HG02943 (cell line): Measurements from ENCODE around the gene OR4D6.
"Not testable (repeated sequence)": the region's sequence is repeated elsewhere in the genome, so short reads cannot be mapped to it uniquely, and the experiment has no call there.

Experiments
- ATAC-seq: cut with Tn5 transposase; IDR thresholded peaks from one replicate; pipeline ENCODE4 v1.9.1; 2021; ENCODE audit warnings: mild to moderate bottlenecking, low read depth, moderate library complexity; ENCODE audit not compliant: unreplicated experiment

OR4D6 gene

GRCh38 chr11:59456661-59457060 is at the start of gene OR4D6:
TSS of gene OR4D6 (plus strand) at chr11:59456961. CDS start at chr11:59456961, 0 bp downstream.
- no peak for ATAC-seq

- no peak for ATAC-seq
Measured at GRCh38 chr11:59413646-59414045, 43.1 kb upstream of the OR4D6 start.

- ATAC-seq, result no peak
Measured at GRCh38 chr11:59415111-59415510, 41.6 kb upstream of the OR4D6 start.

DNA sequence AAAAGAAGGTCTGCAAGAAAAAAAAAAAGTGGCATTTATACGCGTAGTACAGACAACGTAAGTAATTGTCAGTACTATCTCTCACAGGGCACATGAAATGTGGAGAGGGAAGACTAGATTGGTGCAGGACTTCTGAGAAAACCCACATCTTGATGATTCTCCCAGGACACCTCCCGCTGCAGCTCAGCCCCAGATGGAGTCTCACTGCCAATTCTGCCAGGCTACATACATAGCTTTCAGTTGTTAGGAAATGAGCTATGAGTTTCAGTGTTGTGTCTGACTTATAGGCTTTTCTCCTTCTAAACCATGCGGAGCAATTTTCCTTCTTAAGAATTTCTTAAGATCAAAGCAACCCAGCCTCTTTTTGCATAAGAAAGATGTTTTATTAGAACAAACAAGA is 40.1 kb upstream of the OR4D6 start:
- ATAC-seq, result no peak

DNA sequence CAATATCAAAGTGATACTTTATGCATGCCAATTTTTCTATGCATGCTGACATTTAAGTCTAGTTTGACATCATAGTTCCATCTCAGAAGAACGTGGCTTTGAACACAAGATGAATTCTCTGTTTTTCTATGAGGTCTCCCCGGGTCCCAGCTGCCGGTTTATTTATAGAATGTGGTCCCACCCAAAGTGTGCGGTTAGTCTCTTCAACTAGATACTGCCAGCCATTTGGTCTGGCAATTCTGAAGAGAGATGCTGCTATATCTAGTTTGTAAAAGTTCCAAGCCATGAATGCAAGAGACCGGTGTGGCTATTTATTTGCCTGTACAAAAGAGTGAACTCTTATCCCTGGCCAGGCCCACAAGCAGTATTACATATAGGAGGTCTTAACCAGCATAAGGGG is 39.7 kb upstream of the OR4D6 start:
- ATAC-seq, result no peak

DNA sequence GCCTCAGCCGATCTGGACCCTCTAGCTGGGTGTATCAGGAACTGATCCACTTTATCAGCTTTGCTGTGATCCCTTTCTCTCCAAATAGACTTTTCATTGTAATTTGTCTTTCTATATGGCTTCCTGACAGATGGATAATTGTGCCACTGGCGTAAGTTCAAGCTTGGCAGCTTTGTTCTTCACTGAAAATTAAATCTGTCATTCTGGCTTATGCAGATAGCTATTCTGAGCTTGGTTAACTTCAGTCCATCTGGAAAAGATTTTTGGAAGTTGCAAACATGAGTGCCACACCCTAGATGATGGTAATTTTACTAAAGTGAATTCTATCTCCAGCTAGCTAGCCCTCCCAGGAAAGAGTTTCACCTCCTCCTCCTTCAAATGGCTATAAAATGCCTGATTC is 38.6 kb upstream of the OR4D6 start:
- ATAC-seq, result no peak

GRCh38 chr11:59423835-59424234 is 32.9 kb upstream of the OR4D6 start:
- ATAC-seq, result no peak

GRCh38 chr11:59425131-59425530 is 31.6 kb upstream of the OR4D6 start:
- ATAC-seq, result no peak

DNA sequence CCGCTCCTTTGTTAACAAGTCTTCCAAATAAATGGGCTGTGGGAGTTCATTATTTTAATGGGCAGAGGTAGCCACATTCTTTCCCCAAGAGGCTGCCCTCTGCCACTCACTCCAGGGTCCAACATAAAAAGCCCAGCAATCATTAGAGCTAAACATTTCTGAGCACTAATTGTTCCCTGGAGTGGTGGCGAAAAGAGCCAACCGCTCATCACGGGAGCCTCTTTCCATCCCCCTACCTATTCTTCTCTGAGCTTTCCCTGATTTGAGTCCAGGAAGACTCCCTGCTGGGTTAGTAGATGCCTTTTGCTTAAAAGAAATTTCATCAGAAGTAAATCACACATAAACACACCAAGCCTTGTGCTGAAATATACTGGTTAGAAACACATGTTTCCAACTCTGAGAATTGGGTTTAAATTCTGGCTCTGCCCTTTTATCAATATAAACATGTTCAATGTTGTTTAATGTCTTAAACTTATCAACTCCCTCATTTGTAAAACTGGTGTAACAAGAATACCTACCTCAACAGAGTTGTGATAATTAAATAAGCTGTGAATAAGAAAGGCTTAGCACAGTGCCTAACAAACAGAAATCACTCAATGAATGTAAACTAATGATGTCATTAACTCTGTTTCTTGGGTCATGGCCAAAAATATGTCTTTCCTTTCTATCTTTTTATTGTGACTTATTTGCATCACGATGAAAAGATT is 30.2 kb upstream of the OR4D6 start, which contains the start of gene OR5A2:
TSS of gene OR5A2 (minus strand) at position 53 of the 707 bp plus-strand sequence. CDS start 3,460 bp downstream, outside the sequence.
- ATAC-seq, result no peak

DNA sequence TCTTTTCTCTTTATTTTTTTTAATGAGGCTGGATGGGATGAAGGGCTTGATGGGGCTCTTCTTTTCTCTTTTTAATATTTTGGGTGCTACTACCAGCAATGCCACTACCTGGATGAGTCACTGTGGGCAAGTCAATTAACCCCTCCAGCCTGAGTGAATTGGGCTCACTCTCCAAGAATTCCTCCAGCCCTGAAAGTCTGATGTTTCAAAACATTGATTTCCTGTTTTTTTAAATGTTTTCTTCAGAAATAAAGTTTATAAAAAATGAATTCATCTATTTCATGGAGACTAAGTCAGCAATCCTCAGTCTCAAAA is 29.7 kb upstream of the OR4D6 start:
- no peak for ATAC-seq

- ATAC-seq, result peak; percentile 65
Measured at GRCh38 chr11:59429924-59430516, 26.7 kb upstream of the OR4D6 start.

- ATAC-seq, result no peak
Measured at GRCh38 chr11:59436169-59436568, 20.6 kb upstream of the OR4D6 start, which contains the start of gene OR5A1. TSS of gene OR5A1 (plus strand) at chr11:59436469. CDS start at chr11:59443169, 6,700 bp downstream.

GRCh38 chr11:59437770-59438169 is 19.0 kb upstream of the OR4D6 start:
- ATAC-seq, result no peak

- not testable (repeated sequence) for ATAC-seq
Measured at GRCh38 chr11:59445624-59446023, 11.1 kb upstream of the OR4D6 start.

- no peak for ATAC-seq
Measured at GRCh38 chr11:59448484-59448883, 8.3 kb upstream of the OR4D6 start.

- ATAC-seq, result no peak
Measured at GRCh38 chr11:59459916-59460315, 3.2 kb downstream of the OR4D6 start.

DNA sequence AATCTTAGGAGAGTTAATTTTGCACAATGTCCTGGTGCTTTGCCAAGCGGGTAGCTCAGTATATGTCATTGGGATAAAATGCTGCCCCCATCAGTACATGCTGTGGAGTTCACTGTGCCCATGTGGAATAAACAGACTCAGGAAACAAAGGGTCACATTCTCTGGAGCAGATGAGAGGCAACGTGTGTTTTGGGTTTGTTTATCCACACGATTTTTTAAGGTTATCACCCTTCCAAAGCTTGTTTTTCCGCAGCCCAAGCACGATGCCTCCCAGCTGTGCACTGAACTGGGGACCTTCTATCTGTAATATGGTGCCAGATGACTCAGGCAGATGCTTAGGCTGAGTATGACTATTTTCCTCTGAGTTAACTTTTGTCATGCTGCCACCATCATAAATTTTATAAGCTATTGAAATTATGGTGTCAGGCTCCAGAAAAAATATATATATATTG is 6.5 kb downstream of the OR4D6 start:
- ATAC-seq, result no peak

DNA sequence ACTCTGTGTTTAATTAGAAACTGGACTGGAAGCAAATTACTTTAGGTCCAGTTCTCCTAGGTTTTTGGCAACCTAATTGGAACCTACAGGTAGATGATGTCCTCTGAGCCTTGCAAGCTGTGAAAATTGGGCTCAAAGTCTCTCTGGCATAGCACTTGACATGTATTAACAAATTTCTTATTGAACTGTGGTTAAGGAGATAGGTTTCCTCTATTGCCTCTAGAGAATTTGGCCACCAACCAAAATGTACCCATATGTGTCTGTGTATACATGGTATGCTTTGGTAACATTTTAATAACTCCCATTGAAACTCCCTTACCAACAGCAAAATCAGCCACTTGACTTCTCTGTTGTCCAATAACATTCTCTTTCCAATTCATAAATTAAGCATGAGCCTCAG is 16.3 kb downstream of the OR4D6 start, which contains the start of gene OR4D10:
TSS of gene OR4D10 (plus strand) at position 301 of the 400 bp plus-strand sequence. CDS start 4,115 bp downstream, outside the sequence.
- no peak for ATAC-seq

DNA sequence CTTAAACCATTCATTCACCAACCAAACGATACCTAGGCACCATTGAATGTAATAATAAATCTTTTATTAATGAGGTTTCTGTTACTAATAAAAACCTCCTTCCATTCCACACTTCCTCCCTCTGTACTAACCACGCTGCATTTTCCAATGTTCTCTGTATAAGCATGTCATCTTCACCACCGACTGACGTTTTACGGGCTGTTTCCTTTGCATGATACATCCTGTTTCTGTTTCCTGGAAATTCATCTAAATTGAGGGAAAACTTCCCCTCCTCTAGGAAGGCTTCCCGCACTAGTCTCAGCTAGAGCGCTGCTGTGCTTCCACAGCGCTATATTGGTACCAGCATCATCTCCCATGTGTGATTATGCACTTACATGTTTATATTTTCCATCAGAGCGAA is 18.4 kb downstream of the OR4D6 start:
- no peak for ATAC-seq

DNA sequence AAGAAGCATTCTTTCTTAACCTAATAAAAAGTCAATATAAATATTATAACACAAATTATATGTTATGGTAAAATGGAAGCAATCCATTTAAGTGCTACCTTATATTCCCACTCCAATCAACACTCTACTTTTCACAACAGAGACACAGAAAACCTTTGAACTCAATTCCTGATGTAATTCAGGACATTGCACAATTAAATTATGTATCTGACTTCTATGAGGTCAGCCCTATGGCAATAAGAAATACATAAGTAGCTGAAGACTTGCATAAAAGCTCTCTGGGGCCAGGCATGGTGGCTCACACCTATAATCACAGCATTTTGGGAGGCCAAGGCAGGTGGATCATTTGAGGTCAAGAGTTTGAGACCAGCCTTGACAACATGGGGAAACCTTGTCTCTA is 23.1 kb downstream of the OR4D6 start:
- ATAC-seq, result no peak

DNA sequence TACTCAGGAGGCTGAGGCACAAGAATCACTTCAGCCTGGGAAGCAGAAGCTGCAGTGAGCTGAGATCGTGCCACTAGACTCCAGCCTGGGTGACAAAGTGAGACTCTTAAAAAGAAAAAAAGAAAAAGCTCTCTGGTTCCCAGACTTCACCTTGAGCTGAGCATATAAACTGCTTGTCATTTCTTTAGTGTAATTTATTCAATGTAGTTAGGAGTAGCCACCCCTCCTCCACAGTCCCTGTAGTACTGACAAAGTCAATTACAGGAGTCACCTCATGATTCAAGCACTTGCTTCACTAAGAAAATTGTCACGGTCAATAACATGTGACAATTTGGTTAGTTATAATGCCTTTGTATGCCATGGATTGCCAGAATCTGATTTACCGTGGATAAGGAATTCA is 23.6 kb downstream of the OR4D6 start:
- ATAC-seq, result no peak

DNA sequence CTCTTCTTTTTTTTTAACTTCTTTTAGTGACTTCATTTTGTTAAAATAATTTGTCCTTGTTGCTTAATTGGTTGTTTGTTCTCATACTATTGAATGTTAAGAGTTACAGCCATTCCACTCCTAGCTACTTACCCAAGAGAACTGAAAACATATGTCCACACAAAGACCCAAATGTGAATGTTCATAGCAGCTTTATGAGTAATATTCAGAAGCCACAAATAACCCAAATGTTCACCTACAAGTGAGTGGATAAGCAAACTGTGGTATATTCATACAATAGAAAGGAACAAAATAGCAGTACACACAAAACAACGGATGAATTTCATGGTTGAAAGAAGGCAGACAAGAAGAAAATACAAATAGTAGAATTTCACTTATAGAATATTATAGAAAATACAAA is 45.2 kb downstream of the OR4D6 start:
- no peak for ATAC-seq
